Activated T-cell treated with anti-CD3 and anti-CD28 coated beads for 1 hour (primary cell): ENCODE results near the gene GNAL.
"Not testable (repeated sequence)": the region's sequence is repeated elsewhere in the genome, so short reads cannot be mapped to it uniquely, and the experiment has no call there.

Experiments used
- DNase-seq: peaks from one replicate; pipeline ENCODE4 v3.0.0-alpha.2; 2020; ENCODE audit warnings: low read depth

GNAL gene

GRCh38 chr18:11850821-11851145 lies 161.7 kb downstream of the GNAL start:
- no peak for DNase-seq

DNA sequence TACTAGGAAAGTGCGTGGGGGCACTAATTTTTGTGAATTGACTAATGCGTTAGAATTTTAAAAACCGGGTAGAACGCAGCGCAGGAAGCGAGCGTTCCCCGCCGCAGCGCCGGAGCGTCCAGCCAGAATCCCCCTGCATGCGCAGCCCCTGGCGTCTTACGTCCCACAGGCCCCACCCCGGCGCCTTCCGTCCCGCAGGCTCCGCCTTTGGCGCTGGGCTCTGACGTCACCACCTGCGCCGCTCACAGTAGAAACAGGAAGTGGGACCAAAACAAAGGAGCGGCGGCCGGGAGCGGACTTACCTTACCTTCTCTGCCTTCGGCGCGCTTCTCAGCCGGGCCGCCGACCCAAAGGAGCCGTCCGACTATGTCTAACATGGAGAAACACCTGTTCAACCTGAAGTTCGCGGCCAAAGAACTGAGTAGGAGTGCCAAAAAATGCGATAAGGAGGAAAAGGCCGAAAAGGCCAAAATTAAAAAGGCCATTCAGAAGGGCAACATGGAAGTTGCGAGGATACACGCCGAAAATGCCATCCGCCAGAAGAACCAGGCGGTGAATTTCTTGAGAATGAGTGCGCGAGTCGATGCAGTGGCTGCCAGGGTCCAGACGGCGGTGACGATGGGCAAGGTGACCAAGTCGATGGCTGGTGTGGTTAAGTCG lies 162.2 kb downstream of the GNAL start, which contains the start of gene CHMP1B:
CHMP1B (plus strand) TSS at position 268 of the 660 bp plus-strand sequence; CDS start at position 367, 99 bp downstream.
- DNase-seq = peak; percentile 94

GRCh38 chr18:11851806-11852337 lies 162.8 kb downstream of the GNAL start:
- peak; percentile 25 for DNase-seq

DNA sequence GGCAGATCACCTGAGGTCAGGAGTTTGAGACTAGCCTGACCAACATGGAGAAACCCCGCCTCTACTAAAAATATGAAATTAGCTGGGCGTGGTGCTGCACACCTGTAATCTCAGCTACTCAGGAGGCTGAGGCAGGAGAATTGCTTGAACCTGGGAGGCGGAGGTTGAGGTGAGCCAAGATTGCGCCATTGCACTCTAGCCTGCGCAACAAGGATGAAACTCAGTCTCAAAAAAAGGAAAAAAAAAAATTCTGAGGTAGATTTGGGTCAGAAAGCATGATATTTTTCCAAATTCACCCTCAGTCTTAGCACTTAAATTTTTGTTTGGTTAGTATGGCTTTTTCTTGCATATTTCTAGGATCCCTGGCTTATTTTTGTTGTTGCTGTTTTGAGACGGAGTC lies 165.5 kb downstream of the GNAL start:
- DNase-seq = not testable (repeated sequence)

- no peak for DNase-seq
Observed at GRCh38 chr18:11857177-11857887, 168.3 kb downstream of the GNAL start.

DNA sequence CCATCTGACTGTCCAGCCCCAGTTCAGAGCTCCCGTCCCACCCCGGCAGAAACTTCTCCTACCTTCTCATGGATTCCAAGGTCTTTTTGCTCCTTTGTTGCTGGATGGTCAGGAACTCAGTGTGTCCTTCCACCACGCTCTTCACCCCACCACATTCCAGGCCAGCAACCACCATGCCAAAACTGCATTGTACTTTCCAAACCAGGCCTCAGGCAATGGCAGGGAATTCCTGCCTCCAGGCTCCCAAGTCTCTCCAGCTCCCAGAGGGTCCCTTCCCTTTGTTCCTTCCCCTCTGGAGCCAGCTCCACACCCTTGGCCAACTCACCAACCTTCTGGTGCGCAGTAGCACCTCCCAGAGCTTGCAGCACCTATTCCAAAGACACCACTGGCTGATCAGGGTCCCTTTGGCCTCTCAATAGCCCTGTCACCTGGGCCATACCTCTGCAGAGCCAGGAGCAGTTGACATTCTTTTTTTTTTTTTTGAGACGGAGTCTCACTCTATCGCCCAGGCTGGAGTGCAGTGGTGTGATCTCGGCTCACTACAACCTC lies 170.3 kb downstream of the GNAL start:
- no peak for DNase-seq

- DNase-seq = no peak
Observed at GRCh38 chr18:11859903-11860407, 170.9 kb downstream of the GNAL start.

DNA sequence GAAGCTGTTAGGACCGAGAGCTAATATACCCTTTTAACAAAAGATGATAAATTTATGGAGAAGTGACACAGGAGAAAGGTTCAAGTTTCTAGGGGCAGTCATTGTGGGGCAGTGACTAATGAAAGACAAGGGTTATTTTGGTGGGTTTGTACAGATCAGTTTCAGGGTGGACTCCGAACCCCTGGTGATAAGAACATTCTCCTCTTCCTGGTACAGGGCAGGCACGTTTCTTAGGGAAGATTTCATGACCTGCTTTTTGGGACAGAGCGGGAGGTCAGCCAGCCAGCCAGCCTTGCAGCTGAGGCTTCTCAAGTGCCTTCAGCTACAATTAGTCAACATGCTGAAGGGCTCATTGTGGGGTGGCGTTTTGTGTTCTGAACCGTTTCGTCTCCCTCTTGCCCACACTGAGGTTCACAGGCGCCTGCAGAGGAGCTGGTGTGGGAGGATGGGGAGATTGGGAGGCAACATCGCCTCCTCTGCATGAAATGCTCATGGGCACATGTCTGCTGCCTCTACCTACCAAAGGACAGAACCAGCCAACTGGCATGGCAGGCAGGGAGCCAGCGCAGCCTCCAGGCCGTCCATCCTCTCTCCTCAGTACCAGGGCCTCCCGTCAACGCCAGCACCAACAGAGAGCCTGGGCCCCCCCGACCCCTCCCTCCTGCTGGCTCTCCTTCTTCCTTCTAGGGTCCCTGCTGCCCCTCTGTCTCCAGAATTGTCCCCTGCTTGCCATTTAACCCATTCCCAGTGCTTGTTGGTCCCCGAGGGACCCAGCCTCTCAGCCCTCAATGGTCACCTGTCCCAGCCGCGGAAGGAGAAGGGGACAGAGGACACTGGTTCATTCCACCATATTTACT lies 171.8 kb downstream of the GNAL start:
- DNase-seq = no peak

DNA sequence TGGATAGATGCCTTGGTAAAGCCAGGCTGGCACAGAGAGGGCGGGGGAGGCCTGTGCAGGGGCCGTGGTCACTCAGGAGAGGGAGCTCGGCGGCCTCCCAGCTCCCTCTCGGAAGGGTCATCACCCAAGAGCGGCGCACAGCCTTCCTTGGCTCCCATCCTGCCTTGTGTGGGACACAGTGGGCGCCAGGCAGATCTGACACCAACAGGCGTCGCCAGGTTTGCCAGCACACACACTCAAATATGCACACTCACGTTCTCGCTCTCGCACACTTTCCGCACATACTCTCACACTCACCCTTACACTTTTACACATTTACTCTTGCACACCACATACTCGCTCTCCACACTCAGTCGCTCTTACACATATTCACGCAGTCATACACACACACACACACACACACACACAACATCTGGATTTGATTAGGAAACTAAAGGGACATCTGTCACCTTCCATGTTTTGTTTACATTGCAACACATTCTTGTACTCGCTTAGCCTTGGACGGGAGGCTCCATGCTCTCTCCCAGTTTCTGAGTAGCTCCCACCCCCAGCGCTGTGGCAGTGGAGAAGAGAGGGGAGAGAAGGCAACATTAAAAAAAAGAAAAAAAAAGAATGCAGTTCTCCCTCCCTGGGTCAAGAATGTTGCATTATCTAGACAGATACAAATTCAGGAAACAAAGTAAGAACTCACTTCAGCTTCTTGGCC lies 172.7 kb downstream of the GNAL start:
- DNase-seq = no peak

- no peak for DNase-seq
Observed at GRCh38 chr18:11862468-11863137, 173.5 kb downstream of the GNAL start.

DNA sequence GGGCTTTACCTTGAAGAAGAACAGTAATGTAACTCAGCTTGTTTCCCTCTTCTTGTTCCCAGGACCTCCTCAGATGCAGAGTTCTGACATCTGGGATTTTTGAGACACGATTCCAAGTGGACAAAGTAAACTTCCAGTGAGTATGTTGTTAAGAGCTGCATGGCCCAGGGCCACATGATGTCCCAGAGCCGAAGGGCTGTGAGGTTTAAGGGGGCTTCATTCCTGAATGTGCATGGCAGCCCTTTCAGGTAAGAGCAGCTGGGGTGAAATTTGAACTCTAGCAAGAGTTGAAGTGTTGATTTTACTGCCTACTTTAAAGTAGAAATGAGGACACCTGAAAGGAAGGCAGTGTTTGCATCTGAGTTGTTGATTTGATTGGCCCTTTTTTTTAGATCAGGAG lies 175.4 kb downstream of the GNAL start:
- DNase-seq = no peak

DNA sequence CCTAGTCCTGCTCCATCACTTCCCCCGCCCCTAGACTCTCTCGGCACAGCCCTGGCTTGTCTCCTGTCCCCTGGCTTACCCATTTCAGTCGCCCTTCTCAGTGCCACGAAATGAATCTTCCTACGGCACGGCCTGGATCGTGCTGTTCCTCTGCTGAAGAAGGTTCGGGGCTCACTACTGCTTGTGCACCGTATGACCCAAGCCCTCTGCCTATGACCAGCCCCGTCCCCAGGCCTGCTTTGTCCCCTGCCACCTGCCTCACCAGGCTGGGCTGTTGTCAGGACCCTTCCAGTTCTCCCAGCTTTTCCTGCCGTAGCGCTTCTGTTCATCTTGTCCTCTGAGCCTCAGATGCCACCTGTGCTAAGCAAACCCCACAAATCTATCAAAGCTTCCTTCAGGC lies 176.0 kb downstream of the GNAL start:
- no peak for DNase-seq

DNA sequence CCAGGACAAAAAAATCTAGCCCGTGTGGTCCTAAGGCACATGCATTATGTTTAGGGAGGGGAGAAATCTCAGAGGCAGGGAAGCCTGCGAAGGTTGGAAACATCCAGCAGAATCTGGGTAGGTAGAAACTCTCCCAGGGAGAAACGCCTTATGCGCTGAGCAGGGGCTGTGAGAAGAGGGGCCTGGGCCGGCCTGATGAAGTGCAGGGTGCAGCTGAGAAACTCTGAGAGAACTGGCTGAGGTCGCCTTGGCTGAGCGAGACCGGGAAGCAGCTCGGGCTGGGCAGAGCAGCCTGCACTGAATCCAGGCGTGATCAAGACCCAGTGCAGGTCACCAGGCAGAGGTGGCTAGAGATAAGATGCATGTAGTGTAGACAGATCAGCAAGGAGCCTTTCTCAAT lies 177.3 kb downstream of the GNAL start:
- DNase-seq = no peak

DNA sequence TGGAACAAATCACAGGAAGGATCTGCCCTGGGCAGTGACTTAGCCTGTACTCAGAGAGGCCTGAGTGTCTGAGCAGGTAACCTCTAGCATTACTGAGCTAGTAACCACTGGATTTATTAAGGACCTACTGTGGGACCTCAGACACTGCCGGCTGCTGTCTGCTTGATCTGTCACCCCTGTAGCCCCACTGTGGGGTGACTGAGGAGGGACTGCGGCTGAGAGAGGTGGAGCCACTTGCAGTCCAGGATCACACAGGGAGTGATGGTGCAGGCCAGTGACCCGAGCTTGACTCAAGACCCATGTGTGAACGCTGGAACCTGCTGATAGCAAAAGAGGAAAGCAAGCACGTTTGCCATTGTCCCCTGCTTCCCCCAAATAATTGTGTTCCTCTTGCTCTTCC lies 177.7 kb downstream of the GNAL start:
- DNase-seq = no peak

DNA sequence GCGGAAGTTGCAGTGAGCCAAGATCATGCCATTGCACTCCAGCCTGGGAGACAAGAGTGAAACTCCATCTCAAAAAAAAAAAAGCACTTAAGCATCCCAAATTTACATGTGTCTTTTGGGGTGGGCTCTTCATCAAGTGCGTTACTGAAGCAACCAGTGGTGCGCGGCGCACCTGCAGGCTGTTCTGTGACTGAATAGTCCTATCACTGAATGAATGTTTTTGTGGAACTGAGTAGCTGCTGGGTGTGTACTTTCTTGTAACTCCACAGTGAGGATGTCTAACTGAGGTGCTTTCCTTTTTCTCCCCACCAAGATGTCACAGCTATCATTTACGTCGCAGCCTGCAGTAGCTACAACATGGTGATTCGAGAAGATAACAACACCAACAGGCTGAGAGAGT lies 179.2 kb downstream of the GNAL start:
- DNase-seq = no peak

GRCh38 chr18:11871501-11871900 lies 182.4 kb downstream of the GNAL start:
- no peak for DNase-seq

- DNase-seq = no peak
Observed at GRCh38 chr18:11872479-11873136, 183.5 kb downstream of the GNAL start.

DNA sequence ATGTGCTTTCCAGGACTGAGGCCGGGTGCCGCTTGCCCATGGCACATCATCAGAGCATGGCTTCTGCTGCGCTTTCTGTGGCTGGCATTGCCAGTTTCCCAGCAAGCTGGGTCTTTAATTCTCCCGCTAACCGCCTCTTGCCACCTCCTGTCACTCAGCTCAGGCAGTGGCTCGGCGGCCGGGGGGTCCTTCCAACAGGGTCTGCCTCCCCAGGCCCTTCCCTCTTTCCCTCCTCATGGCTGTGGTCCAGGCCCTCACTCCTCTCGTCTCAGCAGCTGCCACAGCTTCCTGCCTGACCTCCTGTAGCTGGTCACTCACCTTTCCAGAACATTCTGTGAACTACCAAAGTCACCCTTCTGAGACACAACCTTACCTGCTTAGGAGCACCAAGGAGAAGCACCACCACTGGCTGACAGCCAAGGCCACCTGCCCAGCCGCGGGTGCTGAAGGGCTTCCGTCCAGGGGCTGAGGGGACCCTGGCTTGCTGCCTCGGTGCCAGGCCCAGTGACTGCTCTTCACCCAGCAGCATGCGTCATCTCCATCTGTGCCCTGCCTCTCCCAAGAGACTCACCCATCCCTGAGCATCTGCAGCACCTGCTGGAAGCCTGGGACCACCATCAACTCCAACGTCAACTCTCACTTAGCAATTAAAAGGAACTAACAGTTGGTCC lies 184.7 kb downstream of the GNAL start:
- DNase-seq = no peak

- DNase-seq = no peak
Observed at GRCh38 chr18:11874676-11875075, 185.6 kb downstream of the GNAL start.
